MM.1S (cell line): Measurements from ENCODE around the gene OAS3.

Experiments
- DNase-seq: peaks from one replicate; pipeline ENCODE4 v3.0.0-alpha.2; 2015
- H2AFZ ChIP-seq: fragments of 300-600 bp; sonication (generic); 2 replicates; pipeline ENCODE4 v1.6.0; 2016; ENCODE audit warnings: antibody characterized with exemption, low read length
- H3F3A ChIP-seq: fragments of 300-600 bp; sonication (generic); 2 replicates; pipeline ENCODE4 v1.6.1; 2016; ENCODE audit warnings: mild to moderate bottlenecking, antibody characterized with exemption, low read length, moderate library complexity, mixed read lengths; ENCODE audit not compliant: insufficient read depth
- H3K27ac ChIP-seq: fragments of 300-600 bp; sonication (generic); 2 replicates; pipeline ENCODE4 v1.5.1; 2016; ENCODE audit warnings: mild to moderate bottlenecking, low read length
- H3K27me3 ChIP-seq: fragments of 300-600 bp; sonication (generic); replicated peaks from 2 replicates; pipeline ENCODE4 v1.6.0; 2016; ENCODE audit warnings: low read length; ENCODE audit not compliant: insufficient read depth
- H3K36me3 ChIP-seq: fragments of 300-600 bp; sonication (generic); replicated peaks from 2 replicates; pipeline ENCODE4 v1.6.1; 2016; ENCODE audit warnings: mild to moderate bottlenecking, low read length, mixed read lengths; ENCODE audit not compliant: insufficient read depth
- H3K4me1 ChIP-seq: fragments of 300-600 bp; sonication (generic); 2 replicates; pipeline ENCODE4 v1.6.1; 2016; ENCODE audit warnings: low read length, mixed read lengths
- H3K4me2 ChIP-seq: fragments of 300-600 bp; sonication (generic); 2 replicates; pipeline ENCODE4 v1.6.0; 2016; ENCODE audit warnings: low read depth, low read length
- H3K4me3 ChIP-seq: fragments of 300-600 bp; sonication (generic); 2 replicates; pipeline ENCODE4 v1.5.1; 2016; ENCODE audit warnings: low read length, mixed read lengths
- H3K79me2 ChIP-seq: fragments of 300-600 bp; sonication (generic); 2 replicates; pipeline ENCODE4 v1.6.1; 2016; ENCODE audit warnings: mixed run types, low read length, mixed read lengths
- H3K9ac ChIP-seq: fragments of 300-600 bp; sonication (generic); 2 replicates; pipeline ENCODE4 v1.6.1; 2016; ENCODE audit warnings: low read length, mixed read lengths
- H3K9me2 ChIP-seq: fragments of 300-600 bp; sonication (generic); replicated peaks from 2 replicates; pipeline ENCODE4 v1.6.1; 2016; ENCODE audit warnings: mild to moderate bottlenecking, low read length, mixed read lengths; ENCODE audit not compliant: insufficient read depth
- H3K9me3 ChIP-seq: fragments of 300-600 bp; sonication (generic); replicated peaks from 2 replicates; pipeline ENCODE4 v1.6.1; 2016; ENCODE audit warnings: mild to moderate bottlenecking, low read length, mixed read lengths; ENCODE audit not compliant: insufficient read depth
- H4K20me1 ChIP-seq: fragments of 300-600 bp; sonication (generic); 2 replicates; pipeline ENCODE4 v1.6.1; 2016; ENCODE audit warnings: mild to moderate bottlenecking, low read length, moderate library complexity, mixed read lengths; ENCODE audit not compliant: insufficient read depth
- EZH2 ChIP-seq: fragments of 300-600 bp; sonication (generic); optimal IDR thresholded peaks from 2 replicates; pipeline ENCODE3; 2017; ENCODE audit warnings: low read depth, mild to moderate bottlenecking, antibody characterized with exemption, low read length, mixed read lengths
- EZH2phosphoT487 ChIP-seq: fragments of 300-600 bp; sonication (generic); IDR thresholded peaks from 2 replicates; pipeline ENCODE4 v1.6.1; 2018; ENCODE audit warnings: antibody characterized with exemption, low read length
- TF ChIP-seq, protein P1 (sequence below): fragments of 300-600 bp; sonication (generic); IDR thresholded peaks from 2 replicates; pipeline ENCODE4 v1.5.1; 2016; ENCODE audit warnings: antibody characterized with exemption, low read length, mixed read lengths

Gene OAS3

DNA sequence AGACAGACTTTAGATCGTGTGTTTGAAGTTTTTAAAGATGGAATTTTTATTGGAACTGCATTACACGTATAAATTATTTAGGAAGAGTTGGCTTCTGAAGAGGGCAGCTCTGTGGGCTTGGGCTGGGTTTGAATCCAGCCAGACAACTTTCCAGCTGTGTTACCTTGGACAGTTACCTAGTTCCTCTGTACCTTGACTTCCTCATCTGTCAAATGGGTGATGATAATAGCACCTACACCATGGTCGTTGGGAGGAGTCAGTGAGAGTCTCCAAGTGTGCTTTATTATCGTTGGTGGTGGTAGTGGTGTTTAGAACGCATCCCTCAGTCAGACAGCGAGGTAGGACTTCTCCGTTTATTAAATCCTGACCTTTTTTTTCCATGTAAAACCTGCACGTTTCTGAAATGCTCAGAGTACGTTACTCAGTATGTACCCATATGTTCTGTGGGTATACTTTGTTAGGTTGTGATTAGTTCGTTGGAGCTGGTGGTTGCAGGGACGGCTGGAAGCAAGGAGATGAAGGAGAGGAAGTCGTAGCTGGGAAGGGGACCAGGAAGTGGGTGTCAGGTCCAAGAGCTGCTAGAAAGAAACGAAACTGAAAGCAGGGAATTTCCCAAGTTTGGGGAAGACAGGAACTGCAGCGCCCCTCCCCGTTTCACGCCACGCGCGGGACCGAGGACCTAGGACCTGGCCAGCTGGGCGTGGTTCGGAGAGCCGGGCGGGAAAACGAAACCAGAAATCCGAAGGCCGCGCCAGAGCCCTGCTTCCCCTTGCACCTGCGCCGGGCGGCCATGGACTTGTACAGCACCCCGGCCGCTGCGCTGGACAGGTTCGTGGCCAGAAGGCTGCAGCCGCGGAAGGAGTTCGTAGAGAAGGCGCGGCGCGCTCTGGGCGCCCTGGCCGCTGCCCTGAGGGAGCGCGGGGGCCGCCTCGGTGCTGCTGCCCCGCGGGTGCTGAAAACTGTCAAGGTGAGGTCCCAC, at the start of gene OAS3:
TSS of gene OAS3 (plus strand) at position 734 of the 979 bp plus-strand sequence. CDS start at position 791, 57 bp downstream.
- H3K79me2 ChIP-seq, result no peaks in the 10 kb centered on the region
- H4K20me1 ChIP-seq, result no peaks in the 10 kb centered on the region
- H3K27ac ChIP-seq, result peak within 1 kb of the TSS; percentile 10; the same call in 1 of the 2 replicates
- H3K4me3 ChIP-seq, result peak within 1 kb of the TSS; percentile 64
- no peaks in the 10 kb centered on the region for H3K27me3 ChIP-seq
- H3K4me1 ChIP-seq, result peaks cover 8% of the 10 kb centered on the region; the same call in 1 of the 2 replicates
- TF ChIP-seq, protein P1, sequence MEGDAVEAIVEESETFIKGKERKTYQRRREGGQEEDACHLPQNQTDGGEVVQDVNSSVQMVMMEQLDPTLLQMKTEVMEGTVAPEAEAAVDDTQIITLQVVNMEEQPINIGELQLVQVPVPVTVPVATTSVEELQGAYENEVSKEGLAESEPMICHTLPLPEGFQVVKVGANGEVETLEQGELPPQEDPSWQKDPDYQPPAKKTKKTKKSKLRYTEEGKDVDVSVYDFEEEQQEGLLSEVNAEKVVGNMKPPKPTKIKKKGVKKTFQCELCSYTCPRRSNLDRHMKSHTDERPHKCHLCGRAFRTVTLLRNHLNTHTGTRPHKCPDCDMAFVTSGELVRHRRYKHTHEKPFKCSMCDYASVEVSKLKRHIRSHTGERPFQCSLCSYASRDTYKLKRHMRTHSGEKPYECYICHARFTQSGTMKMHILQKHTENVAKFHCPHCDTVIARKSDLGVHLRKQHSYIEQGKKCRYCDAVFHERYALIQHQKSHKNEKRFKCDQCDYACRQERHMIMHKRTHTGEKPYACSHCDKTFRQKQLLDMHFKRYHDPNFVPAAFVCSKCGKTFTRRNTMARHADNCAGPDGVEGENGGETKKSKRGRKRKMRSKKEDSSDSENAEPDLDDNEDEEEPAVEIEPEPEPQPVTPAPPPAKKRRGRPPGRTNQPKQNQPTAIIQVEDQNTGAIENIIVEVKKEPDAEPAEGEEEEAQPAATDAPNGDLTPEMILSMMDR, result no peak
- TF ChIP-seq EZH2, result no peak
- TF ChIP-seq EZH2phosphoT487, result no peak
- no peaks in the 10 kb centered on the region for H3K36me3 ChIP-seq
- H3F3A ChIP-seq, result peaks cover 7% of the 10 kb centered on the region; the same call in 1 of the 2 replicates
- peak within 1 kb of the TSS; percentile 58 for H2AFZ ChIP-seq
- H3K9me3 ChIP-seq, result no peaks in the 10 kb centered on the region
- no peak for DNase-seq
- peak within 1 kb of the TSS; percentile 51 for H3K9ac ChIP-seq
- H3K4me2 ChIP-seq, result peak within 1 kb of the TSS; percentile 87
- no peaks in the 10 kb centered on the region for H3K9me2 ChIP-seq

- Histone ChIP-seq H3K4me1 (no peaks in the 10 kb centered on the region), H3K27me3 (no peaks in the 10 kb centered on the region), H3K9ac (no peak overlapping the region), H3K4me3 (no peak overlapping the region), H2AFZ (no peak overlapping the region), H3F3A (peaks cover 7% of the 10 kb centered on the region; the same call in 1 of the 2 replicates), H3K36me3 (no peaks in the 10 kb centered on the region), H4K20me1 (no peaks in the 10 kb centered on the region), H3K9me2 (no peaks in the 10 kb centered on the region), H3K27ac (no peak overlapping the region), H3K79me2 (no peaks in the 10 kb centered on the region), H3K9me3 (no peaks in the 10 kb centered on the region), H3K4me2 (no peak overlapping the region)
- TF ChIP-seq EZH2phosphoT487, result no peak
- no peak for DNase-seq
These were observed 46.9 kb upstream of the OAS3 start for GRCh38 chr12:112891093-112892024.

GRCh38 chr12:112892856-112893255, 45.4 kb upstream of the OAS3 start:
- Histone ChIP-seq H3K4me2 (no peak overlapping the region), H3F3A (peaks cover 7% of the 10 kb centered on the region; the same call in 1 of the 2 replicates), H3K9ac (no peak overlapping the region), H4K20me1 (no peaks in the 10 kb centered on the region), H3K4me1 (no peaks in the 10 kb centered on the region), H3K27ac (no peak overlapping the region), H3K9me2 (no peaks in the 10 kb centered on the region), H3K9me3 (no peaks in the 10 kb centered on the region), H2AFZ (no peak overlapping the region), H3K4me3 (no peak overlapping the region), H3K79me2 (no peaks in the 10 kb centered on the region), H3K27me3 (no peaks in the 10 kb centered on the region), H3K36me3 (no peaks in the 10 kb centered on the region)
- no peak for DNase-seq
- TF ChIP-seq EZH2phosphoT487 (no peak), EZH2 (no peak)
- TF ChIP-seq, protein P1, result no peak
